HEK293T (cell line): ENCODE measurements around the gene XRN1.

Experiments used
- ARNT ChIP-seq: fragments of 450-650 bp; IDR thresholded peaks from 2 replicates; pipeline ENCODE4 v1.6.1; 2017; ENCODE audit warnings: mild to moderate bottlenecking
- BHLHE40 ChIP-seq: fragments of 450-650 bp; IDR thresholded peaks from 2 replicates; pipeline ENCODE4 v1.6.1; 2016; ENCODE audit warnings: mild to moderate bottlenecking, moderate library complexity, borderline replicate concordance
- FOXA1 ChIP-seq: fragments of 450-650 bp; IDR thresholded peaks from 2 replicates; pipeline ENCODE4 v1.6.1; 2016; ENCODE audit warnings: mild to moderate bottlenecking
- FOXK2 ChIP-seq: fragments of 450-650 bp; IDR thresholded peaks from 2 replicates; pipeline ENCODE4 v1.6.1; 2016; ENCODE audit warnings: mild to moderate bottlenecking
- FOXM1 ChIP-seq: fragments of 450-650 bp; IDR thresholded peaks from 2 replicates; pipeline ENCODE4 v1.6.1; 2017; ENCODE audit warnings: mild to moderate bottlenecking, borderline replicate concordance
- HDGF ChIP-seq: fragments of 450-650 bp; IDR thresholded peaks from 2 replicates; pipeline ENCODE4 v1.6.1; 2017; ENCODE audit warnings: antibody characterized with exemption, borderline replicate concordance
- NFRKB ChIP-seq: fragments of 450-650 bp; IDR thresholded peaks from 2 replicates; pipeline ENCODE4 v1.6.1; 2016; ENCODE audit warnings: mild to moderate bottlenecking, moderate library complexity
- PKNOX1 ChIP-seq: fragments of 450-650 bp; IDR thresholded peaks from 2 replicates; pipeline ENCODE4 v1.6.1; 2016
- SP1 ChIP-seq: fragments of 450-650 bp; IDR thresholded peaks from 2 replicates; pipeline ENCODE4 v1.6.1; 2017
- SUZ12 ChIP-seq: fragments of 450-650 bp; IDR thresholded peaks from 2 replicates; pipeline ENCODE4 v1.6.1; 2016; ENCODE audit warnings: mild to moderate bottlenecking
- TARDBP ChIP-seq: fragments of 450-650 bp; IDR thresholded peaks from 2 replicates; pipeline ENCODE4 v1.6.1; 2016
- ZNF384 ChIP-seq: fragments of 450-650 bp; IDR thresholded peaks from 2 replicates; pipeline ENCODE4 v1.6.1; 2016

DNA sequence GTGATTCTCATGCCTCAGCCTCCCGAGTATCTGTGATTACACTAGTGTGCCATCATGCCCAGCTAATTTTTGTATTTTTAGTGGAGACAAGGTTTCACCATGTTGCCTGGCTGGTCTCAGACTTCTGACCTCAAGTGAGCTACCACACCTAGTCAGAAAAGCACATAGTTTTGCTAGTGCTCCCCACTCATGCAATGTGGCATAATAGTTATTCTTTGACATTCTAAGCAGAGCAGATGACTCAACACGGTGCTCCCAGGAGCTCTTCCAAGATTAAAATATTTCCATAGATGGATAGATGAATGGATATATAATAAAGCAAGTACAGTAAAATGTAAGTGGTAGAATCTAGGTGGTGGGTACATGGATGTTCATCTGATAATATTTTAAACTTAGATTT is 169.4 kb downstream of the XRN1 start:
- TF ChIP-seq SP1 (no peak), HDGF (no peak), SUZ12 (no peak), BHLHE40 (no peak), ZNF384 (no peak), NFRKB (no peak), FOXM1 (no peak), ARNT (no peak), PKNOX1 (no peak), TARDBP (no peak), FOXK2 (no peak), FOXA1 (no peak)
